Superior temporal gyrus (tissue), 1 donor: Measurements from ENCODE around the gene PIGQ.

Experiments used
- DNase-seq: peaks from one replicate; pipeline ENCODE4 v3.0.0-alpha.2; 2016; ENCODE audit errors: extremely low spot score

Gene PIGQ

DNA sequence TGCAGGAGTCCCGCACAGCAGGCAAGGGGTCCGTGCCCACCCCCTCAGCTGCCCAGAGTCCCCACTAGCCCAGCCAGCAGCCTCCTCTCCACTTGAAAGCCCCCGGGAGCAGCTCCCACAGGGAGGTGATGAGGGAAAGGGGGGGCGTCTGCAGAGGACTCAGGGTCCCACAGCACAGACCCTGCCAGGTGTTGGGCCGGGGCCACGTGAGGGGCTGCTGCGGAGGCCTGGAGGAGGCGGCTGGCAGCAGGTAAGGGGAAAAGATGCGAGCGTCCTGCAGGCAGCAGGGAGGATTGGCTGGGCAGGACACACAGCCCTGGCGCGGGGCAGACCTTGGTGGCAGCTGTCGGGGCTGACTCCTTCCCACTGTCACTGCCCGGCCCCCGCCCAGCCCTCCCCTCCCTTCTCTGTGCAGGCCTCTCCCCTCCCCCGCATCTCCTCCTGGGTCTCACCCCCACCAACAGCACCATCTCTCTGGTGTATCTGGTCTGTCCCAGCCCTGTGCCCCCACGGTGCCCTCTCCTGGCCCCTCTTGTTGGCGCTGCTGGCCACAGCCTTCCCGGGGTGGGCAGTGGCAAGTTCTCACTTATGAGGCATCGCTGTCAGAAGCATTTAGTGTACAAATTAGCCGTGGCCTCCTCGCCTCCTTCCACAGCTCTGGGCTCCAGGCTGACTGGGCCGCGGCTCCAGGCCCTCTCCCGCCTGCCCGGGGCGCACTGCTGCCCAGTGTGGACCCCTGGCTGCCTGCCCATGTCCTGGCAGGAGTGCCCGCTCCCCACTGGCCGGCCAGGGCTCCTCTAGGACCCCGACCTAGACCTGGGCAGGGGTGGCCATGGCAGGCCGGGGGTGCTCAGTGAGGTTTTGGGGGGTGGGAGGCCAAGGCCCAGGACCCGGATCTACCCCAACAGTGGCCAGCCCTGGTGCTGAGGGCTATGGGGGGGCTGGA lies 14.0 kb upstream of the PIGQ start:
- no peak for DNase-seq

DNA sequence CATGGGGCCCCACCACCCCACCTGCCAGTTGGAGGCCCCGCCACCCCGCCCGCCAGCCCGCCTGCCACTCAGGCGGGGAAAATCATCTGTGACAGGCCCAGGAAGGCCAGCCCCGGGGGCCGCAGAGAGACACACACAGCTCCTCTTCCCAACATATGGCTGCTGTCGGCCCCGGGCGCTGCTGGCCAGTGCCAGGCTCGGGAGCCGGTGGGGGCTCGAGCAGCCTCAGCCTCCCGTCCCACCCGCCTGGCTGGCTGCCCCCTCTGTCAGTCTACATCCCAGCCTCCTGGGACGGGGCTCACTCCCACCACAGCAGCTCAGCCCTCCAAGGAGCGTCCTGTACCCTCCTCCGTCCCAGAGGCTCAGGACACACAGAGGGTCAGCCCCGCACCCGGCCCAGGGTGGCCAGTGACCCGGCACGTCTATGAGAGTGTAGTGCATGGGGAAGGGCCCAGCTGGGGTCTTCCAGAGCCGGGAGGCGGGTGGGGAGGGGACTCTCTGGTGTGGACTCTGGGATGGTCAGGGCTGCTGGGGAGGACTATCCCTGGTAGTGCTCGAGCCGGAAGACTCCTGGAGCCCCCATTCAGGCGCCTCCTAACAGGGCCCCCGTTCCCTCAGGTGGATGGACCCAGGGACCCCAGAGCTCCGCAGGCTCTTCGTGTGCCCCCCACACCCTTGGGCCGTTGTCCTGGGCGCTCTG lies 13.1 kb upstream of the PIGQ start:
- DNase-seq, result no peak

DNA sequence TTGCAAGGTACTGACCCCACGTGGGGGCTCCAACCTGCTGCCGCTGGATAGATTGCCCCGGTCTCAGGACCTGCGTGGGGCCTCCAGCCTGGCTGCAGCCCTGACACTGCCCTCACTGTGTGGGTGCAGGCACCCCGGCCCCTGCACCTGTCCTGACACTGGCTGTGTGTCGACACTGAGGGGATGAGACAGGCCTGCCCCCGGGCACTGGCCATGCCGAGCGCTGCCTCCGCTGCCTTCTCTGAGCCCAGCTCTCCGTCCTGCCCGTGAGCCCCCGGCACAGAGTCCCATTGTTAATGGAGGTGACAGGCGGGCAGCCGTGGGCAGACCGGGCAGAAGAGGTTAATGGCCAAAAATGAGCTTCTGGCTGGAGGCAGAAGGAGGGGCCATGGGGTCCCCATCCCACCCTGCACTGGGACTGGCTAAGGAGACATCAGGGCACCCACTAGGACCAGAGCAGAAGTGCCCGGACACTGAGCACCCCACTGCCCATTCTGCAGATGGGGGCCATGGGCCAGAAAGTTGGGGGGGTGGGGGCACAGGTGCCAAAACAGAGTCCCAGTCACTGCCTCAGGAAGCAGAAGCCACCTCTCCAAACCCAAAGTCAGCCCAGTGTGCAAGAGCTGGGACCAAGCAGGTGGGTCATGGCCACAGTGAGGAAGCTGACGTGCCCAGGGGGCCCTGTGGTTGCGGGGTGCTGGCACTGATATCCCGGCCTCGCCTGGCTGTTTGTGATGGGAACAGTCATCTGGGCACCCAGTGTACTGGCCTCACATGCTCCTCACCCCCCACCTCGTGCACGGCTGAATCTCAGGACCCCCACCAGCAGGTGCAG lies 12.1 kb upstream of the PIGQ start:
- DNase-seq, result no peak

DNA sequence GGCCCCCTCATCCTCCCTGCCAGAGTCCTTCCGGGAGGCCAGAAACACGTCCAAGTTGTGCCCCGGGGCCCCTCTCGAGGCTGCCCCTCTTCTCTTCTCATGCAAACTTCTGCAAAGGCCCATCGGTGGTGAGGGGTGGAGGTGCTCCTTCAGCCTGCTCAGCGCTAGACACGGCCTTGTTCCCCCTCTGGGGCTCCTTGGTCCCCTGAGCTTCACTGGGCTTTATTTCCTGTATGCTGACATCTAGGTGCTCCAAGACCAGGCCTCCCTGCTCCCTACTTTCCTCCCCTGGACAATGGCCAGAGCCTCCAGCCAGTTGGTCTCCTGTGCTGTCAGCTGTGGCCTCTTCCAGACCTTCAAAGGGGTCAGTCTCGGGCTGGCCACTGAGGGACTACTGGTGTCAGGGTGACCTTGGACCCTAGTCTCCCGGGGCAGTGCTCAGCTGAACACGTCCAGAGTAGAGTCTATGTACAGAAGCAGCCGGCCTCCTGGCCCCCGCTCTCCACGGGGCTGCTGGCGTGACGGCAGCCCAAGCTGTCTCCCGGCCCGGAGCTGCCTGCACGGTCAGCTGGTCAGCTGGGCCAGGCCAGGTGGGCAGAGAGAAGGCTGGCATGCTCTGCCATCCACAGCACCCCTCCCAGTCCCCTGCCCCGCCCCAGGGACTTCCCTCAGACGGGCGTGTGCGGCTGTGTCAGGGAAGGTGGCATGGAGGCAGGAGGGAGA lies 11.3 kb upstream of the PIGQ start:
- no peak for DNase-seq

DNA sequence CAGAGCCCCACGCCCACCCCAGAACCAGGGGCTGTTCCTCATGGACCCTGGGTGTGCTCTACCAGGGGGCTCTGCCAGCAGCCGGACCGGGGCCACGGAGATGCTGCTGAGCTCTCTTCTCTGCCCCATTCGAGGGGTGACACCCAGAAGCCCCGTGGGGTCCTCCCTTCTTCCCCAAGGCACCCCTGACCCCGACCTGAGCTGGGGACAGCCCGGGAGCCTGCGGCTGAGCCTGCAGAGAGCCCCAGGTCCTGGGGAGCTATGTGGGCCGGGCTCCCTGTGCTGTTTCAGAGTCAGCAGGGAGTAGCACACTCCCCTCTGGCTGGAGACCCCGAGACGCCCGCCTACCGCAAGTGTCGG lies 10.8 kb upstream of the PIGQ start:
- DNase-seq, result no peak

DNA sequence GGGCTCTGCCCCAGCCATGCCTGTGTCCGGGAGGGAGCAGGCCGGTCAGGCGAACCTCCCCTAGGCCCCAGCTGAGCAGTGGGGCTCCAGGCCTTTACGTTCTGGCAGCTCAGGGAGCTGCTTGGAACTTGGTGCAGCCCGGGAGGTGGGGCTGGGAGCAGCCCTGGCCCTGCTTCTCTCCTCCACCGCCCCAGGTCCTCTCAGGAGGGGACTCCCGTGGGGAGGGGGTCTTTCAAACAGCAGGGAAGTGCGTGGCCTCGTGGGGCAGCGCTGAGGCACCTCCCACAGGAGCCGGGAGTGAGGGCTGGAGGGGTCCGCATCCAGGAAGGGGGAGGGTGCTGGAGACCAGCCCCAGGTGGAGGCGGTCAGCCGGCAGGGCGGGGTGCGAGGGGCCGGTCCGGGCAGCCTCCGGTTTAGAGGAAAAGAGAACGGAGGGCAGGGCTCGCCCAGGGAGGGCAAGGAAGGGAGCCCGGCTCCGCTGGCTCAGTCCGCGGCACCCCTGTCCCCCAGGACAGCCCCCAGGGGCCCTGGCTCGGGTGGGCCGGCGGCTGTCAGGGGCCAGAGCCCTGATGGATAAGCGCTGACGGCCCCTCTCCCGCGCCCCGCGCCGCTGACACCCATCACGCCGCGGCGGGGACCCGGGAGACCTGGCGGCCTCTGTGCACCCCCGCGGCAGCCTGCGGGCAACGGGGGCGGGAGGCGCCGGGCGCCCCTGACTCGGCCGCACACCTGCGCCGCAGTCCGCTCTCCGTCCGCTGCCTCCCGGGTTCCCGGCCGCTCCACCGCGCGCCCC lies 10.2 kb upstream of the PIGQ start:
- no peak for DNase-seq

DNA sequence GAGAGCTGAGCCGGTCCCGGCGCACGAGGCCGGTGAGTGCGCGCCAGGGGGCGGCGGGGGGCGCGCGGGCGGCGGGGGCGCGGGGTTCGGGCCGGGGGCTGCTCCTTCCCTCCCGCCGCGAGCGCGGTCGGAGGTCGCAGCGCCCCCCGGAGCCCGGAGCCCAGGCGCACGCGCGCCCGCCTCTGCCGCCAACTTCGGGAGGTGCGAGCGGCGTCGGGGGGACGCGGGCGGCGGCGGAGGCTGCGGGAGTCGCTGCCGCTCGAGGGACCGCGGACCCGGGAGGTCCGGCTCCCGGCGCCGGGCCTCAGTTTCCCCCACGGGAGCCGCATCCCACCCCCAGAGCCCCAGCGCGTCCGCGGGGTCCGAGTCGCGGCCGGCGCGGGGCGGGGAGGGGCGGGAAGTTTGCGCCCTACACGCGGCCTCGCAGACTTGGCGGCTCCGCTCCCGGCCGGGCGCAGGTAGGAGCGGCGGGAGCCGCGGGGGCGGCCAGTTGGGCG lies 9.5 kb upstream of the PIGQ start, which contains the start of gene PRR35:
Gene PRR35, plus strand, starts transcription at position 191 of the 497 bp plus-strand sequence. CDS start 2,901 bp downstream, outside the sequence.
- DNase-seq, result no peak

DNA sequence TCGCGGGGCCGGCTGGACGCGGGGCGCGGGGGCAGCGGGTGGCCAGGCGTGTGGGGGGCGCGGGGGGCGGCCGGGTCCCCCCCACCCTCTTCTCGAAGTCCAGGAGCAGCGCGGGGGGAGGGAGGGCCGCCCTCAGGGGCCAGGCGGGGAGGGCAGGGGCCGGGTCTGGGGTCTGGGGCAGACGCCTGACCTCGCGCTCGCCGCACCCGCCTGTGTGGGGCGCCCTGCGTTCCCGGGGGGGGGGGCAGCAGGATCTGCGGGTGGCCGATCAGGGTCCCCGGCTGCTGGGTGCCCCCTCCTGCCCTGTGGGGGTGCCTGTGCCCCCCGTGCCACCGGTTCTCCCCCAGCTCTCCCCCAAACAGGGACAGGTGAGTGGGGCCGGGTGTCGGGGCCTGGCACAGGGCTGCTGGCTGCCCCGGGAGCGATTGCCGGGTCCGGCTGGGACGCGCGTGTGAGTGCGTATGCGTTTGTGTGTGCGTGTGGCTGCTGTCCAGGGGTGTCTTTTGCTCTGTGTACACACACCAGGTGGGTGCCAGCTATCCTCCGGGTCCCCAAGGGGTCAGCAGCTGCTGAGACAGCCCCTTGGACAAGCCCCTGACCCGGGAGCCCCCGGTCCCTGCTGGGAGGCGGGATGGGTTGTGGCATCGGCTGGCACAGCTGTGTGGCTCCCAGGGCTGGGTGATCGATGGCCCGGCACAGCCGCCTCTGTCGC lies 8.9 kb upstream of the PIGQ start:
- DNase-seq, result no peak

DNA sequence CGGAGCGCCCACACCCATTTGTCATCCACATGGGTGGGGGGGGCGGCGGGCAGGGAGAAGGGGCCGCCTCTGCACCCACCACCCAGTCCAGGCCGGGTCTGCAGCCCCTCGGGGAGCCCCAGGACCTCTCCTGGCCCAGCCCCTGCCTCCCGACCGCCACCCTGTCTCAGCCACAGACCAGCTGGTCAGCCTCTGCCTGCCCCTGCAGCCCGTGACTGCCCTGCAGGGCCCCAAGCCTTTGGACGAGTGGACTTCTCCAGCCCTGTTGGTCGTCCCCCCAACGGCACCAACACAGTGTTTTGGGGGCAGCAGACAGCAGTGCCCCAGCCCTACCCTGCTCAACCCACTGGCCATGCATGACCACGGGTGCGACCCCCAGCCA lies 8.4 kb upstream of the PIGQ start:
- no peak for DNase-seq

DNA sequence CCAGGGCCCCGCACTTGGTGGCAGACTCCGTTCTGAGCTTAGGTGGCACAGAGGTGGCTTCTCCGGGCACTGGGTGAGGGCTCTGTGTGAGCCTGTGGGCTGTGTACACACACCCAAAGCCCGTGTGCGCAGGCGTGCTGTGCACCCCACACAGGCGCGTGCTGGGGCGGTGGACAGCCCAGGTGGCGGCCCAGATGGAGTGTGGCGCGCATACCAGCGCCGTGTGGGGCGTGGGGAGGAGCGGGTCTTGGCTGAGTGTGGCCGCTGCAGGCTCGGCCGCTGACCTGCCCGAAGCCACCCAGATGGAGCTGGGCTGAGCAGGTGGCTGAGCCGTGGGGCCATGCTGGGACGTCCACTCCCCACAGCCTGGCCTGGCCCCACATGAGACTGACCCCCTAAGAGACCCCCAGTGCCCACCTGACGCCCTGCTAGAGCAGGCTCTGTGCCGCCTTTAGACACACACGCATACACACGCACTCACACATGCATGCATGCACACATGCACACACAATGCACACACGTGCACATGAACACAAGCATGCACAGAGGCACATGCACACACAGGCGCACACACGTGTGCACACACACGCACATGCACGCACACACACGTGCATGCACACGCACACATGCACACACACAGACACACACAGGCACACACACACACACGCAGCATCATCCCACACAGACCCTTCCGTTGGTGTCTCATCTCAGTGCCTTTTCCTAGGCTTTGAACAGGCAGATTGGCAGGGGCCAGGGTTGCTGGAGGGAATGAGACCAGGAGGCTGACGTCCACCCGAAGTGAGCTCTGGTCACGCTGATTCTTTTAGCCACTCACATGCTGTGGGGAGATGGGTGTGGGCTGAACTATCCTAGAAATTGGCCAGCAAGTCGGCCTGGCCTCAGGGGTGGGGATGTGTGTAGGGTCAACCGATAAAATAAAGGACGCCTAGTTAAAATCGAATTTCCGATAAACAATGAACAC lies 7.5 kb upstream of the PIGQ start:
- DNase-seq, result no peak

DNA sequence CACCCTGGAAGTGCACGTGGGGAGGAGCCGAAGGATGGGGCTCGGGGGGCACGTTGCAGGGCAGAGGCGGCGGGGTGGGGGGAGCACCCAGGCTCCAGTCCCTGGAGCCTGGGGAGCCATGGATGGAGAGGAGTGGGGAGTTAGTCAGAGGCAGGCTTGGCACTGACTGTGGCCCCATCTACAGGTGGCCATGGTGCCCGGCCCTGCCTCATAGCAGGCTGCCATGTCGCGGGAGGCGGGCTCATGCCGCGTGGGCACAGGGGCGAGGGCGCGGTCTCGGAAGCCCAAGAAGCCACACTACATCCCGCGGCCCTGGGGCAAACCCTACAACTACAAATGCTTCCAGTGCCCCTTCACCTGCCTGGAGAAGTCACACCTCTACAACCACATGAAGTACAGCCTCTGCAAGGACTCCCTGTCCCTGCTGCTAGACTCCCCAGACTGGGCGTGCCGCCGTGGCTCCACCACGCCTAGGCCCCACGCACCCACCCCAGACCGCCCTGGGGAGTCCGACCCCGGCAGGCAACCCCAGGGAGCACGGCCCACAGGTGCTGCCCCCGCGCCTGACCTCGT lies 6.6 kb upstream of the PIGQ start:
- no peak for DNase-seq

DNA sequence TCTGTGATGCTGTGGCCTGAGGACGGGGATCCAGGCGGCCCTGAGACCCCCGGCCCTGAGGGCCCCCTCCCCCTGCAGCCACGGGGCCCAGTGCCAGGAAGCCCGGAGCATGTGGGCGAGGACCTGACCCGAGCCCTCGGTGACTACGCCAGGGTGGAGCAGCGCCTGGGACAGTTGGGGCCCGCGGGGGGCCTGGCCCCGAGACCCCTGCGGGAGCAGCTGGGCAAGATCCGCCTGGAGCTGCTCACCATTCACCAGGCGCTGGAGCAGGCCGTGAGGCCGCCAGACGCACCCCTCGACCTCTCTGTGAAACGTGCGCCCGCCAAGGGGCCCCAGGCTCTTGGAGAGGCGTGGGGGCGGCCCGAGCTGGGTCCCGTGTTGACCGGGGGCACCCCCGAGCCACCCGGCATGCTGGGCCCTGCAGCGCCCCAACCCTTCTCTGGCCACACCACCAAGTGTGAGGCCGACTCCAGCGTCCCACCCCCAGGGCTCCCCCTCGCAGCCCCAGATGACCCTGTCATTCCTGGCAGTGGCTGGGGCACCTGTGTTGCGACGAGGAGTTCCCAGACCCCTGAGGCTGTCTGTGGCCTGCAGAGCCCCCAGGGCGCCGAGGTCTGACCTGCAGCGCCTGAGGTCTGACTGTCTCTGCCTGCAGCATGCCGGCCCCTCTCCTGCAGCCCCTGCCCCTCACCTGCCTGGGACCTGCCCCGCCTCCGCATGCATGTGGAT lies 4.9 kb upstream of the PIGQ start:
- DNase-seq, result no peak

DNA sequence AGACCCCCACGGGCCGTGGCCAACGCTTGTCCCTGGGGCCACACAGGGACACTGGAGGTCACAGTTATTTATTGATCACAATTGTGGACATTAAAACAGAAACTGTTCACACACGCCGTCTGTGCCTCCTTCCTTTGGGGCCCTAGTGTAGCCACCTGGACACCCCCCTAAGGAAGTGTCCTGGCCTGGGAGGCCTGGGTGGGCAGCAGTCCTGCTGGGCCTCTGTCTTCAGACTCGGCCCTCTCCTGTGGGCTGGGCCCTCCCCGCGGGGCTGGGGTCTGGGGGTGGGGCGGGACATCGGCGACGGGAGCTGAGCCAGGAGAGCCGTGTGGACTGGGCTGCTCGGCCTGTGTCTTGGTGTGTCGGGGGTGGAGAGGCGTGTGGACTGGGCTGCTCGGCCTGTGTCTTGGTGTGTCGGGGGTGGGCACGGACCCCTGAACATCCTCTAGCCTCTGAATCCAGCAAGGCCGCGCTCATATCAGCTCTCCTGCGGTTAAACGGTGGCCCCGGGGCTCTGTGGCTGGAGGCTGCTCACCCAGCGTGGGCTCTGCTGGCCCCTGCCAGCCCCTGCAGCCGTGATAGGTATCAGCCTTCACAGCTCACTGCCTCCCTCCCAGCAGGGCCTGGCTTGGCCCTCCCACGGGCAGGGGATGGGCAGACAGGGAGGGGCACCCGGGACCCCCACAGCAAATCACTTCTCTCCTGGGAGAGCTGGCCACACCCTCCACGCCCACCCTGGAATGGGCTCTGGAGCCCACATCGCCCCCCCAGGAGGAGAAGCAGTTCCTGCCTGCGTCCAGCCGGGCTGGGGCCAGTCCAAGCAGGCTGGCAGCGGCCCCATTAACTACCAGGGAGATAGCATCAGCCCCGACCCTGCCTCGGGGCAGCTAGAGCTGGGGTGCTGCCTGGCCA lies 4.1 kb upstream of the PIGQ start:
- DNase-seq, result no peak

DNA sequence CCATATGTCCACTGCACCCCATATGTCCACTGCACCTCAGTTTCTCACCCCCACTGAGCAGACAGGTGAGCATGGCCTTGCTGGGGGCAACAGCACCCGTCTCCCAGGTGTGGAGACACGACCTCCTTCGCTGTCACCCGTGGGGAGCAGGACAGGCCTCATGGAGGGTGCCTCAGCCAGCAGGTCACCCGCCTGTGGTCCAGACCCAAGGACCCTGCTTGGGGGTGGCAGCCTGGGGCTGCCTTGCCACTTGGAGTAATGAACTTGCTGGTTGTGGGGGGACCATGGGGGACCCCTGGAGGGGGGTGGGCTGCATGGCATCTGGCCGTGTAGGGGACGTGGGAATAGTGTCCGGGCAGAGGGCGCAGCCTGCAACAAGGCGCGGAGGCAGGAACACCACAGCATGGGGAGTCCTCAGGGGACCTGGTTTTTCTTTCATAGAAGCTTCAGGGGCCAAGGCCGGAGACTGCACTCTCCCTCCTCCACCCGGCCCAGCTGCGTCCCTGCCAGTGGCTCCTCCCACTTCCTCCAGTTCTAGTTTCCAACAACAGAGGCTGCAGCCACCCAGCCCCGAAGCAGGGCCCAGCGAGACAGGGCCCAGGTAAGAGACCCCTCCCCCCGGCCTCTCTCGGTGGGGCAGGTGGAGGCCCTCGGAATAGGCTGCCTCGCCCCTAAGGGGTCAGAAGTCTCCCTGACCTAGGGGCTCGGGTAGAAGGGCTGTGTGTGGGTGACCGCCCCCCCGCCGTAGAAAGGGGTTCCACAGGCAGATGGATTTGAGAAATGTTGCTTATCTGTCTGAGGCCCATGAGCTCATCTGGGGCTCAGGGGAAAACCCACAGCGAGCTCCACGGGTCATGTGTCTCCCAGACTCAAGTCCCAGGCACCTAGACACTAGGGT lies 3.0 kb upstream of the PIGQ start, which contains the start of gene NHLRC4:
Gene NHLRC4, plus strand, starts transcription at position 531 of the 898 bp plus-strand sequence. CDS start 1,043 bp downstream, outside the sequence.
- no peak for DNase-seq
